Epithelial cell of proximal tubule (primary cell): ENCODE measurements around the gene ATG7. TPM values are rescaled to one million over a fixed set of nuclear protein-coding genes. Genes with fewer than 3 reads are reported as not detected.
A peak's percentile ranks its signal among the peaks of the same experiment; 100 is the strongest.
"Not testable (repeated sequence)": the region's sequence is repeated elsewhere in the genome, so short reads cannot be mapped to it uniquely, and the experiment has no call there.

Experiments used
- DNase-seq: peaks from one replicate; pipeline ENCODE4 v3.0.0-alpha.2; 2011; ENCODE audit warnings: low read depth
- H3K4me3 ChIP-seq: 2 replicates; pipeline ENCODE4 v1.5.1; 2011; ENCODE audit warnings: low read depth, mild to moderate bottlenecking, low read length
- total RNA-seq: library from RNA; depleted of rRNA; stranded (reverse); fragments of >200 nt; gene quantifications from 2 replicates; pipeline ENCODE4 v1.2.3, GENCODE V29; 2015
- TF ChIP-seq, protein P1 (sequence below): conservative IDR thresholded peaks from 2 replicates; pipeline ENCODE4 v1.5.1; 2012; ENCODE audit warnings: low read depth, mild to moderate bottlenecking, low read length

The ATG7 gene
- total RNA-seq, 1 donor from 2014 or later = 68.5 TPM

DNA sequence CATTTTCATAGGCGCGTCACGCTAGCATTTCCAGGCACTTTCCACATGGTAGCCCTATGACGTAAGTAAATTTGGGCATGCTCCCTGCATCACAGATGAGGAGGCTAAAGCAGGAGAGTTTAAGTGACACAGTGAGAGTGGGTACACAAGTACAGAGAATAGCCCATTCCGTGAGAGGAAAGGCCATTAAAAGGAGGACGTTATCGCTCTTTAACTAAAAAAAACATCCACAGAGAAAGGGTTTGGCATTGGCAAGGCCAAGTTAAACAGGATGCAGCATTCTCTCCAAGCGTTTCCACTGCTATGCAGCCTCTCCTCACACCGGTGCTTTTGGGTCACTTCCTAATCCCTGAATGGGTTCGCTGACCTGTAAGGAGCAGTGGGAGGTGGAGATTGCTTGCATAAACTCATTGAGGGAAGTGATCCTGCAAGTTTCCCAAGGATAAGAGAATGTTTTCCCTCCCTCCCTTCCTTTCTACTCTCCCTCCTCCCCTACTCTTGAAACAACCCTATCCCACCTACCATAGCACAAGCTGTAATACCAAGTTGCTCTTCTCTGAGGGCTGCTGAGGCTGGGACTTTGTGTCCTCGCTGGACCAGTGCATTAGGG is 223.9 kb downstream of the ATG7 start:
- TF ChIP-seq, protein P1, sequence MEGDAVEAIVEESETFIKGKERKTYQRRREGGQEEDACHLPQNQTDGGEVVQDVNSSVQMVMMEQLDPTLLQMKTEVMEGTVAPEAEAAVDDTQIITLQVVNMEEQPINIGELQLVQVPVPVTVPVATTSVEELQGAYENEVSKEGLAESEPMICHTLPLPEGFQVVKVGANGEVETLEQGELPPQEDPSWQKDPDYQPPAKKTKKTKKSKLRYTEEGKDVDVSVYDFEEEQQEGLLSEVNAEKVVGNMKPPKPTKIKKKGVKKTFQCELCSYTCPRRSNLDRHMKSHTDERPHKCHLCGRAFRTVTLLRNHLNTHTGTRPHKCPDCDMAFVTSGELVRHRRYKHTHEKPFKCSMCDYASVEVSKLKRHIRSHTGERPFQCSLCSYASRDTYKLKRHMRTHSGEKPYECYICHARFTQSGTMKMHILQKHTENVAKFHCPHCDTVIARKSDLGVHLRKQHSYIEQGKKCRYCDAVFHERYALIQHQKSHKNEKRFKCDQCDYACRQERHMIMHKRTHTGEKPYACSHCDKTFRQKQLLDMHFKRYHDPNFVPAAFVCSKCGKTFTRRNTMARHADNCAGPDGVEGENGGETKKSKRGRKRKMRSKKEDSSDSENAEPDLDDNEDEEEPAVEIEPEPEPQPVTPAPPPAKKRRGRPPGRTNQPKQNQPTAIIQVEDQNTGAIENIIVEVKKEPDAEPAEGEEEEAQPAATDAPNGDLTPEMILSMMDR = no peak
- no peak overlapping the region for H3K4me3 ChIP-seq
- peak; percentile 68 for DNase-seq

GRCh38 chr3:11498177-11498576 is 226.0 kb downstream of the ATG7 start:
- DNase-seq = no peak
- TF ChIP-seq, protein P1 = no peak
- H3K4me3 ChIP-seq = no peak overlapping the region

DNA sequence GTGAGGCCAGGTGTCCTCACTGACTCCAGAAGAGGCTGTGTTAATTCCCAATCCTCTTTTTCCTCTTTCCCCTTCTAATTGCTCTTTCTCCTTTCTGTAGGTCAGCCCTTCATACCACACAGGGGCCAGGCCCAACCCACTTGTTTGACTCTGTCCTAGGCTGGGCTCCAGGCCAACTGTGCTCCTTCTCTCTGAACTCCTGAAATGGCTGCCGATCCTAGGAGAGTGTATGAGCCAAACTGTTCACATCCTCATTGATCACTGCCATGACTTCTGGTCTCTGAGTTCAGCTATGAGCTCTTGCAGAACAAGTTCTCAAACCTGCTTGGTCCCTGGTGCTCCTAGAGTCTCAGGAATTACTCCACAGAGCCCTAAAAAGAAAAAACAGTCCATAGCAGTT is 226.4 kb downstream of the ATG7 start:
- peak; percentile 43 for DNase-seq
- TF ChIP-seq, protein P1 = no peak
- H3K4me3 ChIP-seq = no peak overlapping the region

GRCh38 chr3:11499144-11499543 is 226.9 kb downstream of the ATG7 start:
- no peak overlapping the region for H3K4me3 ChIP-seq
- DNase-seq = peak; percentile 94
- TF ChIP-seq, protein P1 = no peak

DNA sequence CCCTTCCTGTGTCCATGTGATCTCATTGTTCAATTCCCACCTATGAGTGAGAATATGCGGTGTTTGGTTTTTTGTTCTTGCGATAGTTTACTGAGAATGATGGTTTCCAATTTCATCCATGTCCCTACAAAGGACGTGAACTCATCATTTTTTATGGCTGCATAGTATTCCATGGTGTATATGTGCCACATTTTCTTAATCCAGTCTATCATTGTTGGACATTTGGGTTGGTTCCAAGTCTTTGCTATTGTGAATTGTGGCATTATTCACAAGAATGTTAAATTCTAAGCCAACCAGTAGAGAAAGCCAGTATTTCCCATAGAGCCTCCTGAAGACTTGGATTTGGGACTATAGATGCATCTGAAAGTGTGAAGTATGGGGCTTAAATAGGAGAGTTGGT is 230.2 kb downstream of the ATG7 start:
- not testable (repeated sequence) for DNase-seq, H3K4me3 ChIP-seq

- TF ChIP-seq, protein P1 = no peak
- DNase-seq = no peak
- H3K4me3 ChIP-seq = no peak overlapping the region
Observed at GRCh38 chr3:11507719-11508118, 235.5 kb downstream of the ATG7 start.

DNA sequence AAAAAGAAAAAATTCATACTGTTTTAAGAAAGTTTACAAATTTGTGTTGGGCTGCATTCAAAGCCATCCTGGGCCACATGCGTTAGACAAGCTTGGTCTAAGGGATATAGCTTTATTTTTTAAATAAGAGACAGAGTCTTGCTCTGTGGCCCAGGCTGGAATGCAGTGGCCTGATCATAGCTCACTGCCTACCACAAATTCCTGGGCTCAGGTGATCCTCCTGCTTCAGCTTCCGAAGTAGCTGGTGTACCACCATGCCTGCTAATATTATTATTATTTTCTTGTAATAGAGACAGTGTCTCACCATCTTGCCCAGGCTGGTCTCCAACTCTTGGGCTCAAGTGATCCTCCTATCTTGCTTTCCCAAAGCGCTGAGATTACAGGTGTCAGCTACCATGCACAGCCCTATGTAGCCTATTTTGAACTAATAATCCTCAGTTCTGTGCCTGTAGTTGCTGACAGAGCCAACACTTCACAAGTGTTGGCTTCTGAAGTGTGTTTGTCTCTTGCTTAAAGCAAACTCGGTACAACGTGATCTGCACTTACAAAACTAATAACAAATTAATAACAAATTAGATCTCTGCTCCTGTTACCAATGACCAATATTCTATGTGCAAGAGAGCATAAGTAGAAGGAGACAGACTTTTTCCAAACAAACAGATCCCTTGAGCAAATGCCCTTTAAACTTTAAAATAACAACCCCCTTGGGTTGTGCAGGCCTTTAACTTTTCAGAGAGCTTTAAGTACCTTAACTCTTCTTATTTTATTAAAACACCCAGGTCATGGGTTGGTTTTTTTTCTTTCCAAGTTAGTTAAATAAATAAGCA is 236.4 kb downstream of the ATG7 start:
- TF ChIP-seq, protein P1 = no peak
- no peak for DNase-seq
- H3K4me3 ChIP-seq = no peak overlapping the region
